ENCODE data around the gene LRRC4C.

DNA sequence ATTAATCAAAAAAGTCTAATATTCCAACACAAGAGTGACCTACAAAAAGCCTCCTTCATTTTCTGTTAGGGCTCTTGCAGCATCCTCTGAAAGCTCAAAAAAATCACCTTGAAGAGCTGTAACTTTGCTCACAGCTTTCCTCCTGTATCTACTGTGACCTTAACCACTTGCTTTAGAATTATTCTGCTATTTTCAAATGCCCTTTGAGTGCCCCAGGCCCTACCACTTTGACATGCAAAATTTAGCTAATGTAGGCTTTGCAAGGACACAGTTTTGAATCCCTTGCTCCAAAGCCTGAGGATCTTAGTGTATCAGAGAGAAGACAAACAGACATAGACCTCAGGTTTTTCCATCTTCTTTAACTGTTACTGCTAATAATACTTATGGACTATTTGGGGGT is 253.1 kb downstream of the LRRC4C start:
- TF ChIP-seq, protein P1, sequence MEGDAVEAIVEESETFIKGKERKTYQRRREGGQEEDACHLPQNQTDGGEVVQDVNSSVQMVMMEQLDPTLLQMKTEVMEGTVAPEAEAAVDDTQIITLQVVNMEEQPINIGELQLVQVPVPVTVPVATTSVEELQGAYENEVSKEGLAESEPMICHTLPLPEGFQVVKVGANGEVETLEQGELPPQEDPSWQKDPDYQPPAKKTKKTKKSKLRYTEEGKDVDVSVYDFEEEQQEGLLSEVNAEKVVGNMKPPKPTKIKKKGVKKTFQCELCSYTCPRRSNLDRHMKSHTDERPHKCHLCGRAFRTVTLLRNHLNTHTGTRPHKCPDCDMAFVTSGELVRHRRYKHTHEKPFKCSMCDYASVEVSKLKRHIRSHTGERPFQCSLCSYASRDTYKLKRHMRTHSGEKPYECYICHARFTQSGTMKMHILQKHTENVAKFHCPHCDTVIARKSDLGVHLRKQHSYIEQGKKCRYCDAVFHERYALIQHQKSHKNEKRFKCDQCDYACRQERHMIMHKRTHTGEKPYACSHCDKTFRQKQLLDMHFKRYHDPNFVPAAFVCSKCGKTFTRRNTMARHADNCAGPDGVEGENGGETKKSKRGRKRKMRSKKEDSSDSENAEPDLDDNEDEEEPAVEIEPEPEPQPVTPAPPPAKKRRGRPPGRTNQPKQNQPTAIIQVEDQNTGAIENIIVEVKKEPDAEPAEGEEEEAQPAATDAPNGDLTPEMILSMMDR (conservative IDR thresholded peaks at IDR 0.05; ENCODE audit: low read depth, low read length): no peak
- TF ChIP-seq EZH2 (IDR thresholded peaks at IDR 0.05; ENCODE audit: low read length, unreplicated experiment): no peak
